ENCODE data around the gene TXN. TPM values are rescaled to one million over a fixed set of nuclear protein-coding genes. Genes with fewer than 3 reads are reported as not detected.

TXN gene
- total RNA-seq, 2 donors from 2014 or later, result 56.9 to 164 TPM

- intact Hi-C loops (cut with DNase I), result no loop called here
- H3K36me3 ChIP-seq, result no peaks in the 10 kb centered on the region
Observed at GRCh38 chr9:110248361-110248760, 7.9 kb downstream of the TXN start.

GRCh38 chr9:110246214-110246613, 10.1 kb downstream of the TXN start:
- peaks cover 3% of the 10 kb centered on the region for H3K4me1 ChIP-seq (replicated peaks)

More at GRCh38 chr9:110248361-110248760, 7.9 kb downstream of the TXN start:
- Histone ChIP-seq H3K27ac (no peak overlapping the region), H3K9me3 (no peaks in the 10 kb centered on the region), H3K4me1 (replicated peaks) (peaks cover 3% of the 10 kb centered on the region), H3K27me3 (replicated peaks; ENCODE audit: insufficient read depth) (no peaks in the 10 kb centered on the region), H3K4me3 (no peak overlapping the region)
- DNase-seq (ENCODE audit: low spot score), result no peak
- 78% methylated on average over 2 of the region's 2 CpGs for whole genome bisulfite sequencing
- TF ChIP-seq CTCF (IDR thresholded peaks at IDR 0.05) (no peak), POLR2A (IDR thresholded peaks at IDR 0.05) (no peak), POLR2AphosphoS5 (IDR thresholded peaks at IDR 0.05) (no peak)

GRCh38 chr9:110244616-110245015, 11.7 kb downstream of the TXN start:
- Histone ChIP-seq H3K27ac (no peak overlapping the region), H3K9me3 (no peaks in the 10 kb centered on the region), H3K4me3 (no peak overlapping the region), H3K36me3 (no peaks in the 10 kb centered on the region), H3K4me1 (replicated peaks) (peaks cover 3% of the 10 kb centered on the region), H3K27me3 (replicated peaks; ENCODE audit: insufficient read depth) (no peaks in the 10 kb centered on the region)
- DNase-seq (ENCODE audit: low spot score), result no peak
- no peak for TF ChIP-seq POLR2AphosphoS5 (IDR thresholded peaks at IDR 0.05)
- TF ChIP-seq POLR2A (IDR thresholded peaks at IDR 0.05), result no peak
- TF ChIP-seq CTCF (IDR thresholded peaks at IDR 0.05), result no peak
- intact Hi-C loops (cut with DNase I), result no loop called here
- WGBS, result 49% methylated on average over 3 of the region's 3 CpGs

More at GRCh38 chr9:110246214-110246613, 10.1 kb downstream of the TXN start:
- Histone ChIP-seq H3K4me3 (no peak overlapping the region), H3K9me3 (no peaks in the 10 kb centered on the region), H3K27me3 (replicated peaks; ENCODE audit: insufficient read depth) (no peaks in the 10 kb centered on the region), H3K36me3 (no peaks in the 10 kb centered on the region), H3K27ac (no peak overlapping the region)
- intact Hi-C loops (cut with DNase I), result no loop called here
- 94% methylated on average over 6 of the region's 6 CpGs for WGBS
- no peak for TF ChIP-seq POLR2AphosphoS5 (IDR thresholded peaks at IDR 0.05)
- no peak for TF ChIP-seq POLR2A (IDR thresholded peaks at IDR 0.05)
- TF ChIP-seq CTCF (IDR thresholded peaks at IDR 0.05), result no peak
- DNase-seq (ENCODE audit: low spot score), result no peak

GRCh38 chr9:110241858-110242321, 14.4 kb downstream of the TXN start:
- no peaks in the 10 kb centered on the region for H3K36me3 ChIP-seq
- TF ChIP-seq POLR2A (IDR thresholded peaks at IDR 0.05), result no peak
- no peak for TF ChIP-seq POLR2AphosphoS5 (IDR thresholded peaks at IDR 0.05)
- no peak for TF ChIP-seq CTCF (IDR thresholded peaks at IDR 0.05)
- 86% methylated on average over 1 of the region's 1 CpG for WGBS

GRCh38 chr9:110241260-110241857, 14.9 kb downstream of the TXN start:
- Histone ChIP-seq H3K4me3 (no peak overlapping the region), H3K36me3 (no peaks in the 10 kb centered on the region), H3K27me3 (replicated peaks; ENCODE audit: insufficient read depth) (no peaks in the 10 kb centered on the region), H3K9me3 (no peaks in the 10 kb centered on the region), H3K4me1 (replicated peaks) (no peaks in the 10 kb centered on the region), H3K27ac (no peak overlapping the region)
- no peak for DNase-seq (ENCODE audit: low spot score)
- intact Hi-C loops (cut with DNase I), result no loop called here
- WGBS, result 95% methylated on average over 3 of the region's 3 CpGs
- no peak for TF ChIP-seq CTCF (IDR thresholded peaks at IDR 0.05)
- no peak for TF ChIP-seq POLR2A (IDR thresholded peaks at IDR 0.05)
- TF ChIP-seq POLR2AphosphoS5 (IDR thresholded peaks at IDR 0.05), result no peak

More at GRCh38 chr9:110241858-110242321, 14.4 kb downstream of the TXN start:
- intact Hi-C loops (cut with DNase I), result no loop called here
- no peak overlapping the region for H3K4me3 ChIP-seq
- H3K27ac ChIP-seq, result no peak overlapping the region
- no peaks in the 10 kb centered on the region for H3K9me3 ChIP-seq
- no peak for DNase-seq (ENCODE audit: low spot score)
- H3K27me3 ChIP-seq (replicated peaks; ENCODE audit: insufficient read depth), result no peaks in the 10 kb centered on the region
- H3K4me1 ChIP-seq (replicated peaks), result no peaks in the 10 kb centered on the region
